Adrenal gland (tissue), 12 donors: ENCODE results near the gene WNT5B. TPM values are rescaled to one million over a fixed set of nuclear protein-coding genes. Genes with fewer than 3 reads are reported as not detected.

Experiments used
- DNase-seq, 7 donors: peaks; one replicate each; pipeline ENCODE4 v3.0.0-alpha.2; 2019 to 2020
- H3K27ac ChIP-seq, 5 donors: fragments of 200-600 bp; sonication (generic) in 4 of 5; 1 replicate in 3 of 5; 2 replicates in 2 of 5; pipeline versions ENCODE4 v1.5.1 to v1.8.0; 2016 to 2020; ENCODE audit warnings: mild to moderate bottlenecking in 1 of 5
- H3K27me3 ChIP-seq: fragments of 200-600 bp; 2 replicates; pipeline ENCODE4 v1.8.0; 2021
- H3K36me3 ChIP-seq, 2 donors: fragments of 200-600 bp; replicated peaks in 1 of 2; 1 replicate in 1 of 2; 2 replicates in 1 of 2; pipeline versions ENCODE4 v1.5.1 to v1.8.0; 2018 to 2022
- H3K4me1 ChIP-seq, 2 donors: fragments of 200-600 bp; replicated peaks in 1 of 2; 1 replicate in 1 of 2; 2 replicates in 1 of 2; pipeline versions ENCODE4 v1.5.1 to v1.8.0; 2018 to 2021
- H3K4me3 ChIP-seq, 4 donors: fragments of 200-600 bp; sonication (generic) in 3 of 4; one replicate each; pipeline ENCODE4 v1.5.1; 2016 to 2018
- H3K9me3 ChIP-seq, 3 donors: fragments of 200-600 bp; sonication (generic) in 1 of 3; replicated peaks in 1 of 3; 1 replicate in 2 of 3; 2 replicates in 1 of 3; pipeline versions ENCODE4 v1.5.1 to v1.8.0; 2016 to 2021
- POLR2A ChIP-seq, 2 donors: fragments of 450-650 bp; IDR thresholded peaks; one replicate each; pipeline ENCODE4 v1.6.1; 2017; ENCODE audit warnings: antibody characterized with exemption in 2 of 2, mild to moderate bottlenecking in 2 of 2, moderate library complexity in 1 of 2
- whole genome bisulfite sequencing, 4 donors: extraction: QIAGEN DNeasy Blood & Tissue Kit in 2 of 4; methylation state at CpG; one replicate each; pipeline versions ENCODE4 v1.1.5 to v1.1.7; 2013 to 2017; 5-methylcytosine and 5-hydroxymethylcytosine counted together
- intact Hi-C, 2 donors: fragments of 100-400 bp; cut with DNase I; formaldehyde crosslinking; loops; one replicate each; pipeline versions ENCODE4 v1.14.1 to v1.15.0; 2022 to 2023
- polyA plus RNA-seq, 3 donors: library from polyadenylated mRNA; stranded (reverse); fragments of 200-250 nt in 2 of 3; fragments of 350-450 nt in 1 of 3; fragmentation: Illumina TruSeq in 1 of 3; extraction: RNeasy Lipid Tissue Mini Kit (QIAGEN cat#74804) in 1 of 3; gene quantifications; one replicate each; pipeline ENCODE4 v1.2.3, GENCODE V29; 2013 to 2014
- total RNA-seq, 9 donors: library from RNA; depleted of rRNA in 4 of 9; stranded (reverse); fragments of >200 nt in 4 of 9; fragments of 120-200 nt in 1 of 9; fragmentation: NEBNext Ultra II Directional in 1 of 9; extraction: Animal tissue kit (Norgen Biotek cat#: 25700) in 1 of 9; gene quantifications; one replicate each; pipeline versions ENCODE4 v1.1.0 to v1.2.4, GENCODE V29; 2013 to 2023
- TF ChIP-seq, protein P1 (sequence below), 6 experiments: fragments of 450-650 bp in 4 of 6; fragments of 200-600 bp in 2 of 6; sonication (generic) in 1 of 6; IDR thresholded peaks; 1 replicate in 5 of 6; 2 replicates in 1 of 6; pipeline versions ENCODE4 v1.5.1 to v1.8.0; 2016 to 2021; ENCODE audit warnings: antibody characterized with exemption in 6 of 6, mild to moderate bottlenecking in 2 of 6, moderate library complexity in 1 of 6
- donor health status: healthy with polysubstance abuse.
- donor health status: Bipolar disorder and iron deficiency.
- donor health status: DM: yes; HTN: yes; CAD: no.
- donor health status: DM: no; HTN: no; CAD: no.
- donor health status: DM: no; HTN: no; CAD: no.
- donor health status: DM: yes; HTN: yes; CAD: no.

WNT5B gene
- total and polyA plus RNA-seq, 12 donors = 0.44 to 11.1 (median 1.6) TPM

DNA sequence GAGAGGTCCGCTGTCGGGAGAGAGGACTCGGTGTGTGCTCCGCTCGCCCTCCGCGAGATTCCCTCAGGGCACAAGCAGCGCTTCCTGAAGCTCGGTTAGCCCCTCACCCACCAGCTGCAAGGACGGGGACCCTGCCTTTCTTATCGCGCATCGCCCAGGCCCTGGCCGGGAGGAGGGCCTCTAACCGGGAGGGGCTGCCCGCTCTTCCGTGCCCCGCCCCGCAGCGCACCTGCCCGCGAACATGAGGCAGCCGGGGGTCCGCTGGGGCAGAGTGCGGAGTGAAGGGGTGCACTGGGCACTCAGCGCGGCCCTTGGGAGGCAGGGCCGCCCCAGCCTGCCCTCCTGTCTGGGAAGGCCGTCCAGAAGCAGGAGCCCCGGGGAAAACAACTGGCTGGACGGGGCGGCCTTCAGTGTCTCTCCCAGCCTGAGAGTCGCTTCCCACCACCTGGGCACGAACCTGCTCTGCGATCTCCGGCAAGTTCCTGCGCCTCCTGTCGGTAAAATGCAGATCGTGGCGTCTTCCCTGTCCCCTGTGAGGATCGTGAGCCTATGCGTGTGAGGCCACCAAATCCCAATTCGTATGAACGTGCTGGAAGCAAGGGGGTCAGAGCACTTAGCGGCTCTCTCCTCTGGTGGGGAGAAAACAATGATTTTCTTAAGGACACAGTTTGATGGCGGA, 33.9 kb downstream of the WNT5B start:
- Histone ChIP-seq H3K9me3 (no peaks in the 10 kb centered on the region), H3K27ac (peak overlapping the region in 4 of 5 donors; percentile 68 to 95 (median 74)), H3K36me3 (no peaks in the 10 kb centered on the region), H3K27me3 (no peaks in the 10 kb centered on the region), H3K4me3 (peak overlapping the region in 1 of 4 donors; percentile 45), H3K4me1 (peaks cover 13 to 17% of the 10 kb centered on the region in 2 donors)
- TF ChIP-seq, protein P1, sequence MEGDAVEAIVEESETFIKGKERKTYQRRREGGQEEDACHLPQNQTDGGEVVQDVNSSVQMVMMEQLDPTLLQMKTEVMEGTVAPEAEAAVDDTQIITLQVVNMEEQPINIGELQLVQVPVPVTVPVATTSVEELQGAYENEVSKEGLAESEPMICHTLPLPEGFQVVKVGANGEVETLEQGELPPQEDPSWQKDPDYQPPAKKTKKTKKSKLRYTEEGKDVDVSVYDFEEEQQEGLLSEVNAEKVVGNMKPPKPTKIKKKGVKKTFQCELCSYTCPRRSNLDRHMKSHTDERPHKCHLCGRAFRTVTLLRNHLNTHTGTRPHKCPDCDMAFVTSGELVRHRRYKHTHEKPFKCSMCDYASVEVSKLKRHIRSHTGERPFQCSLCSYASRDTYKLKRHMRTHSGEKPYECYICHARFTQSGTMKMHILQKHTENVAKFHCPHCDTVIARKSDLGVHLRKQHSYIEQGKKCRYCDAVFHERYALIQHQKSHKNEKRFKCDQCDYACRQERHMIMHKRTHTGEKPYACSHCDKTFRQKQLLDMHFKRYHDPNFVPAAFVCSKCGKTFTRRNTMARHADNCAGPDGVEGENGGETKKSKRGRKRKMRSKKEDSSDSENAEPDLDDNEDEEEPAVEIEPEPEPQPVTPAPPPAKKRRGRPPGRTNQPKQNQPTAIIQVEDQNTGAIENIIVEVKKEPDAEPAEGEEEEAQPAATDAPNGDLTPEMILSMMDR (IDR thresholded peaks at IDR 0.05) = peak in 5 of 6 experiments; percentile 36 to 53 (median 41)
- TF ChIP-seq POLR2A (IDR thresholded peaks at IDR 0.05) = peak in 1 of 2 donors; percentile 32
- intact Hi-C loops = no loop called here
- peak; percentile 64 to 83 (median 75) for DNase-seq
- WGBS, 4 donors = 22 to 67% (median 44%) methylated on average over 7 to 46 of the region's 46 CpGs

- H3K27ac ChIP-seq = peak overlapping the region in 3 of 5 donors; percentile 68 to 95 (median 76)
- DNase-seq = peak in 1 of 7 donors; percentile 45
- no peaks in the 10 kb centered on the region for H3K9me3 ChIP-seq
- H3K27me3 ChIP-seq = no peaks in the 10 kb centered on the region
- WGBS, 4 donors = 90 to 93% (median 91%) methylated on average over 11 of the region's 11 CpGs
- intact Hi-C loops = no loop called here
- no peak overlapping the region for H3K4me3 ChIP-seq
- no peak for TF ChIP-seq POLR2A (IDR thresholded peaks at IDR 0.05)
- TF ChIP-seq, protein P1 (IDR thresholded peaks at IDR 0.05) = no peak
- no peaks in the 10 kb centered on the region for H3K36me3 ChIP-seq
- peaks cover 13 to 17% of the 10 kb centered on the region in 2 donors for H3K4me1 ChIP-seq
These were observed 34.6 kb downstream of the WNT5B start for GRCh38 chr12:1663440-1664132.

GRCh38 chr12:1665366-1665765, 36.3 kb downstream of the WNT5B start:
- H3K4me3 ChIP-seq = no peak overlapping the region
- TF ChIP-seq, protein P1 (IDR thresholded peaks at IDR 0.05) = no peak
- no peak for TF ChIP-seq POLR2A (IDR thresholded peaks at IDR 0.05)
- intact Hi-C loops = no loop called here
- H3K4me1 ChIP-seq = peaks cover 5 to 10% of the 10 kb centered on the region in 2 donors
- no peaks in the 10 kb centered on the region for H3K27me3 ChIP-seq
- H3K36me3 ChIP-seq = no peaks in the 10 kb centered on the region
- 86 to 91% (median 89%) methylated on average over 2 of the region's 2 CpGs for WGBS, 4 donors
- no peaks in the 10 kb centered on the region for H3K9me3 ChIP-seq
- H3K27ac ChIP-seq = no peak overlapping the region
- no peak for DNase-seq

DNA sequence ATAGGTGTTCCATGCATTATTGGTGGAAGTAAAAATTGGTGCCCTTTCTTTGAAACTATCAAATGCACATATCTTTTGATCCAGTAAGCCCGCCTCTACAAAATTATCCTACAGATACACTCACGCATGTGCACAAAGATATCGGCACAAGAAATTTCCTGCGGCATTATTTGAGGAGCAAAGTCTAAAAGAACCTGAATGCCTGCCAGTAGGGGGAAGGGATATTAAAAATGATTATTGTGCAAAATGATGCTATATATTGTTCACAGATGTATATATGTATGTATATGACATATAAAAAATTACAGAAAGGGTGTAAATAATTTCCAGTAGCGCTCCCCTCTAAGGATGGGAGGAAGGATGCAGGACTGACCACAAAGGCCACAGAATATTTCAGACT, 37.2 kb downstream of the WNT5B start:
- TF ChIP-seq POLR2A (IDR thresholded peaks at IDR 0.05) = no peak
- TF ChIP-seq, protein P1 (IDR thresholded peaks at IDR 0.05) = no peak
- peaks cover 0 to 10% of the 10 kb centered on the region in 2 donors for H3K4me1 ChIP-seq
- no peaks in the 10 kb centered on the region for H3K9me3 ChIP-seq
- WGBS, 4 donors = 68 to 76% (median 71%) methylated on average over 5 of the region's 5 CpGs
- no peaks in the 10 kb centered on the region for H3K27me3 ChIP-seq
- intact Hi-C loops = no loop called here
- no peak for DNase-seq
- H3K4me3 ChIP-seq = no peak overlapping the region
- H3K36me3 ChIP-seq = no peaks in the 10 kb centered on the region
- no peak overlapping the region for H3K27ac ChIP-seq
